Esophagus squamous epithelium (tissue), 4 donors: ENCODE data around the gene FRMD5.

Experiments
- CTCF ChIP-seq, 6 experiments: fragments of 450-650 bp in 4 of 6; fragments of 200-600 bp in 2 of 6; sonication (generic) in 2 of 6; IDR thresholded peaks; one replicate each; pipeline ENCODE4 v1.5.1; 2016 to 2019; ENCODE audit warnings: antibody characterized with exemption in 6 of 6, mild to moderate bottlenecking in 4 of 6, moderate library complexity in 4 of 6
- POLR2A ChIP-seq, 4 donors: fragments of 450-650 bp; IDR thresholded peaks; one replicate each; pipeline ENCODE4 v1.6.1; 2017; ENCODE audit warnings: antibody characterized with exemption in 4 of 4, mild to moderate bottlenecking in 4 of 4, moderate library complexity in 3 of 4

GRCh38 chr15:43826029-43826507 lies 369.0 kb downstream of the FRMD5 start:
- no peak for TF ChIP-seq POLR2A (IDR thresholded peaks at IDR 0.05)
- no peak for TF ChIP-seq CTCF (IDR thresholded peaks at IDR 0.05)
